Measurements from ENCODE around the gene FST. TPM values are rescaled to one million over a fixed set of nuclear protein-coding genes. Genes with fewer than 3 reads are reported as not detected.

Gene FST
- total and polyA plus RNA-seq, 2 of the 8 experiments (the other 6 are each of a cell fraction or from before 2014, with no cell fraction given): 16.6 to 17.5 TPM

DNA sequence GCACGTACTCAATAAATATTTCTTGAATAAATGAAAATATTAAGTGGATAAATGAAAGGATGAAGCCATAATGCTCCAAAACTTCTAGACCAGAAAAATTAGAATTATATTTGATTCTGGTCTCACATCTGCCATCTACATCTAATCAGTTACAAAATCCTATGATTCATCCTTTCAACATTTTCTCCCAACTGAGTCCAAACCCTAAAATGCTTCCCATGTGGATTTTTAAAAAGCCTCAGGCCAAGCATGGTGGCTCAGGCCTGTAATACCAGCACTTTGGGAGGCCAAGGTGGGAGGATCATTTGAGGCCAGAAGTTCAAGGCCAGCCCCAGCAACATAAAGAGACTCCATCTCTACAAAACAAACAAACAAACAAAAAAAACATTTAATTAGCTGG is 31.6 kb upstream of the FST start:
- no peak overlapping the region for H2AFZ ChIP-seq (ENCODE audit: low read length)
- peaks cover 0 to 2% (median under 1%) of the 10 kb centered on the region in 4 experiments; a peak in 2 of 7 replicates for H3K4me1 ChIP-seq (replicated peaks in 1 of 4; ENCODE audit: control insufficient read depth in 3 of 4, insufficient read depth in 4 of 4, low read length in 3 of 4)
- H3K18ac ChIP-seq (ENCODE audit: extremely low read depth, low read length): no peak overlapping the region
- H3K14ac ChIP-seq (ENCODE audit: insufficient read length): no peak overlapping the region
- no peak overlapping the region for H2BK20ac ChIP-seq (ENCODE audit: low read length)
- no peak overlapping the region for H3K4me2 ChIP-seq (ENCODE audit: insufficient read depth in 1 of 2, low read depth in 2 of 2, low read length in 2 of 2)
- H3K4ac ChIP-seq (replicated peaks; ENCODE audit: insufficient read length, low read depth, low read length): no peak overlapping the region
- no peaks in the 10 kb centered on the region for H3K79me1 ChIP-seq (ENCODE audit: low read depth, low read length)
- H2BK15ac ChIP-seq (ENCODE audit: low read length): no peak overlapping the region
- H3K79me2 ChIP-seq (ENCODE audit: control insufficient read depth in 1 of 2, insufficient read depth in 2 of 2, low read length in 2 of 2): no peaks in the 10 kb centered on the region
- ChIA-PET CTCF (ENCODE audit: partially characterized antibody) (no interaction called here), POLR2A (ENCODE audit: partially characterized antibody) (no interaction called here)
- no peak overlapping the region for H3K27ac ChIP-seq (ENCODE audit: low read depth, low read length)
- no peak overlapping the region for H3K23ac ChIP-seq (ENCODE audit: insufficient read length)
- no peak overlapping the region for H2BK120ac ChIP-seq (replicated peaks; ENCODE audit: low read depth, low read length)
- H3K36me3 ChIP-seq (ENCODE audit: control insufficient read depth in 2 of 4, insufficient read depth in 4 of 4, low read length in 3 of 4): no peaks in the 10 kb centered on the region
- H3K9ac ChIP-seq (replicated peaks in 1 of 4; ENCODE audit: extremely low read depth in 1 of 4, low read depth in 3 of 4, low read length in 3 of 4): no peak overlapping the region
- H4K20me1 ChIP-seq (replicated peaks in 1 of 2; ENCODE audit: control insufficient read depth in 1 of 2, insufficient read depth in 2 of 2, low read length in 2 of 2): no peaks in the 10 kb centered on the region
- no peak overlapping the region for H2AK5ac ChIP-seq (ENCODE audit: low read depth, low read length)
- H4K5ac ChIP-seq (ENCODE audit: insufficient read length, low read depth, low read length): no peak overlapping the region
- H4K91ac ChIP-seq (replicated peaks; ENCODE audit: insufficient read length, low read length): no peak overlapping the region
- WGBS, 2 experiments (ENCODE audit: extremely low coverage in 1 of 2, insufficient coverage in 1 of 2, insufficient read length in 1 of 2, insufficient replicate concordance in 2 of 2, low coverage in 1 of 2, low lambda C conversion rate in 2 of 2, missing lambda C conversion rate in 1 of 2): 89% methylated on average over 1 of the region's 1 CpG; no CpG with 5 or more reads in 1 of the 2 experiments
- FAIRE-seq (no peak), DNase-seq (ENCODE audit: low read depth in 1 of 2, low spot score in 2 of 2) (no peak)
- H3K4me3 ChIP-seq (ENCODE audit: extremely low read depth in 1 of 4, insufficient read depth in 2 of 4, low read depth in 3 of 4, low read length in 4 of 4): no peak overlapping the region
- no peak overlapping the region for H4K8ac ChIP-seq (ENCODE audit: extremely low read depth, insufficient read depth, low read length)
- no peak overlapping the region for H3K56ac ChIP-seq (replicated peaks; ENCODE audit: insufficient read length, low read depth, low read length)
- H3K27me3 ChIP-seq (replicated peaks in 1 of 4; ENCODE audit: control insufficient read depth in 3 of 4, extremely low read depth in 1 of 4, insufficient read depth in 3 of 4, low read length in 3 of 4): no peaks in the 10 kb centered on the region
- H3K23me2 ChIP-seq (ENCODE audit: low read depth, low read length): no peaks in the 10 kb centered on the region
- H2BK5ac ChIP-seq (ENCODE audit: low read depth, low read length): no peak overlapping the region
- no peak overlapping the region for H2BK12ac ChIP-seq (ENCODE audit: low read depth, low read length)
- H3K9me3 ChIP-seq (ENCODE audit: insufficient read depth in 2 of 2, low read depth in 1 of 2, low read length in 1 of 2): no peaks in the 10 kb centered on the region
- TF ChIP-seq RNF2 (IDR thresholded peaks at IDR 0.05; ENCODE audit: borderline replicate concordance, low read depth, low read length, missing control alignments, poor library complexity, severe bottlenecking): no peak
- no peak for TF ChIP-seq POLR2A (IDR thresholded peaks at IDR 0.05; ENCODE audit: control extremely low read depth in 1 of 2, low read depth in 2 of 2, low read length in 2 of 2)
- TF ChIP-seq ZNF274 (IDR thresholded peaks at IDR 0.05; ENCODE audit: borderline replicate concordance, extremely low read depth, low read length): no peak
- no peak for TF ChIP-seq EGR1 (IDR thresholded peaks at IDR 0.05; ENCODE audit: borderline replicate concordance, low read depth, low read length)
- no peak for TF ChIP-seq PHF8 (conservative IDR thresholded peaks at IDR 0.05; ENCODE audit: low read depth, low read length)
- TF ChIP-seq RAD21 (IDR thresholded peaks at IDR 0.05 in 1 of 2, conservative IDR thresholded peaks at IDR 0.05 in 1 of 2; ENCODE audit: low read depth in 2 of 2, low read length in 2 of 2): no peak
- TF ChIP-seq EZH2 (IDR thresholded peaks at IDR 0.05; ENCODE audit: low read depth, low read length, severe bottlenecking): no peak
- no peak for TF ChIP-seq CEBPB (IDR thresholded peaks at IDR 0.05; ENCODE audit: low read depth, low read length)
- no peak for TF ChIP-seq SIN3A (conservative IDR thresholded peaks at IDR 0.05 in 1 of 2, IDR thresholded peaks at IDR 0.05 in 1 of 2; ENCODE audit: low read depth in 1 of 2, low read length in 2 of 2)
- no peak for TF ChIP-seq SRF (IDR thresholded peaks at IDR 0.05; ENCODE audit: low read depth, low read length)
- no peak for TF ChIP-seq USF2 (IDR thresholded peaks at IDR 0.05; ENCODE audit: low read length)
- TF ChIP-seq JUN (IDR thresholded peaks at IDR 0.05; ENCODE audit: low read depth, low read length): no peak
